GM18517 (cell line): ENCODE measurements around the gene C10orf95.

Source experiments
- ATAC-seq: cut with Tn5 transposase; IDR thresholded peaks from one replicate; pipeline ENCODE4 v1.9.1; 2021; ENCODE audit warnings: mild to moderate bottlenecking, moderate library complexity; ENCODE audit not compliant: unreplicated experiment

C10orf95 gene

DNA sequence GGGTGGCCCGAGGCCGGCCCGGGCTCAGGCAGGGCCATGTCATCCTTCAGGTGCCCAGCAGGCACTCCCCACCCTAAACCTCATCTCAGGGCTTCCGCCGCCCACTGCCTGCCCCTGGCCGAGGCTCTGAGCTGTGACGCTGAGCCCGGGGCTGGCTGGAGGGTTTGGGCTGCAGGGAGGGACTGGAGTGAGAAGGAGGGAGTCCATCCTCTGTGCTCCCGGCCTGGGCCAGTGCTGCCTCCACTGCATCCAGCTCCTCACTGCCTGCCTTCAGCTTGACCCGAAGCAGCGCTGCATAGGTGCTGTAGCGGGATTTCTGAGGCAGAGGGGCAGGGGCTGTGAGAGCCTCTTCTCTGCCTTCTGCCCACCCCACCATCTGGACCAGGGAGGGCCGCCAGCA, 48.2 kb downstream of the C10orf95 start:
- ATAC-seq, result no peak

GRCh38 chr10:102402512-102402896, 48.8 kb downstream of the C10orf95 start:
- ATAC-seq, result no peak

DNA sequence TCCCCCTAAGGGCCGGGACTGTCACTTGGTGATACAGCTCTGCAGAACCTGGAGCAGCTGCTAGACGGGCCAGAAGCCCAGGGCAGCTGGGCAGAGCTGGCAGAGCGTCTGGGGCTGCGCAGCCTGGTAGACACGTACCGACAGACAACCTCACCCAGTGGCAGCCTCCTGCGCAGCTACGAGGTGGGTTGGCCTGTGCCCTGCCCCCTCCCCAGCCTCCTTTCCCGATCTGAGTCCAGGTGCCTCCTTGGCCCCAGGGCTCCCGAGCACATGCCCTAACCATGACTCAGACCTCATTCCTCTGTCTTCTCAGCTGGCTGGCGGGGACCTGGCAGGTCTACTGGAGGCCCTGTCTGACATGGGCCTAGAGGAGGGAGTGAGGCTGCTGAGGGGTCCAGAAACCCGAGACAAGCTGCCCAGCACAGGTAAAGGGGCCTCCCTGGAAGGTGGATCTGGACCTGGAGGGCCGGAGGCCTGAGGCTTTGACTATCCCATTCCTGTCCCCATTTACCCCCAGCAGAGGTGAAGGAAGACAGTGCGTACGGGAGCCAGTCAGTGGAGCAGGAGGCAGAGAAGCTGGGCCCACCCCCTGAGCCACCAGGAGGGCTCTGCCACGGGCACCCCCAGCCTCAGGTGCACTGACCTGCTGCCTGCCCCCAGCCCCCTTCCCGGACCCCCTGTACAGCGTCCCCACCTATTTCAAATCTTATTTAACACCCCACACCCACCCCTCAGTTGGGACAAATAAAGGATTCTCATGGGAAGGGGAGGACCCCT, 49.4 kb downstream of the C10orf95 start:
- ATAC-seq, result no peak

DNA sequence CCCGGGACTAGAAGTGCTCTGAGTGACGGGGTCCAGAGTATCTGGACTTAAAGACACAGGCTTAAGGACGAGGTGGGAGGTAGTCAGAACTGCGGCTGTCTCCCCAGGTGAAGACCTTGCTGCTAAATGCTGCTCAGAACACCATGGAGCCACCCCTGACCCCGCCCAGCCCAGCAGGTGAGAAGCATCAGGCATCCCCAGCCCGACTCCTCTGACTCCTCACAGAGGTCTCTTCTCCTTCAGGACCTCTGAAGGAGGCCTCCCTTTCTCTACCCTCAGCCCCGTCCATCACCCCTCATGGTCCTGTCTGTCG, 50.0 kb downstream of the C10orf95 start:
- no peak for ATAC-seq

DNA sequence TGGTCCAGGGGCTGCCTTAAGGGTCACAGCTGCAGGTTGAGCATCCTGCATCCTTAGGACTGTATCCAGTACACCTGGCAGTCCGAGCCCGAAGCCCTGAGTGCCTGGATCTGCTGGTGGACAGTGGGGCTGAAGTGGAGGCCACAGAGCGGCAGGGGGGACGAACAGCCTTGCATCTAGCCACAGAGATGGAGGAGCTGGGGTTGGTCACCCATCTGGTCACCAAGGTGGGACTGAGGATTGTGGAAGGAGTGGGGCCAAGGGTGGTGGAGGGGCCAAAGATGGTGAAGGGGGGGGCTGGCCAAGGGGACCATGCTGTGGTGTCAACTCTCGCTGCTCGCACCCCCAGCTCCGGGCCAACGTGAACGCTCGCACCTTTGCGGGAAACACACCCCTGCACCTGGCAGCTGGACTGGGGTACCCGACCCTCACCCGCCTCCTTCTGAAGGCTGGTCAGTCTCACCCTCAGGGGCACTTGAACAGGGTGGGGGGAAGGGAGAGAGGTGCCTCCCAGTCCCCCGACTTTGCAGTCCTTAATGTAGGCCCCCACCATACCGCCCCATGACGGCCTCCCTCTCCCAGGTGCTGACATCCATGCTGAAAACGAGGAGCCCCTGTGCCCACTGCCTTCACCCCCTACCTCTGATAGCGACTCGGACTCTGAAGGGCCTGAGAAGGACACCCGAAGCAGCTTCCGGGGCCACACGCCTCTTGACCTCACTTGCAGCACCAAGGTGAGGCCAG, 50.6 kb downstream of the C10orf95 start:
- no peak for ATAC-seq

GRCh38 chr10:102400076-102400475, 51.3 kb downstream of the C10orf95 start:
- no peak for ATAC-seq
